Measurements from ENCODE around the gene UBAP2.

UBAP2 gene

DNA sequence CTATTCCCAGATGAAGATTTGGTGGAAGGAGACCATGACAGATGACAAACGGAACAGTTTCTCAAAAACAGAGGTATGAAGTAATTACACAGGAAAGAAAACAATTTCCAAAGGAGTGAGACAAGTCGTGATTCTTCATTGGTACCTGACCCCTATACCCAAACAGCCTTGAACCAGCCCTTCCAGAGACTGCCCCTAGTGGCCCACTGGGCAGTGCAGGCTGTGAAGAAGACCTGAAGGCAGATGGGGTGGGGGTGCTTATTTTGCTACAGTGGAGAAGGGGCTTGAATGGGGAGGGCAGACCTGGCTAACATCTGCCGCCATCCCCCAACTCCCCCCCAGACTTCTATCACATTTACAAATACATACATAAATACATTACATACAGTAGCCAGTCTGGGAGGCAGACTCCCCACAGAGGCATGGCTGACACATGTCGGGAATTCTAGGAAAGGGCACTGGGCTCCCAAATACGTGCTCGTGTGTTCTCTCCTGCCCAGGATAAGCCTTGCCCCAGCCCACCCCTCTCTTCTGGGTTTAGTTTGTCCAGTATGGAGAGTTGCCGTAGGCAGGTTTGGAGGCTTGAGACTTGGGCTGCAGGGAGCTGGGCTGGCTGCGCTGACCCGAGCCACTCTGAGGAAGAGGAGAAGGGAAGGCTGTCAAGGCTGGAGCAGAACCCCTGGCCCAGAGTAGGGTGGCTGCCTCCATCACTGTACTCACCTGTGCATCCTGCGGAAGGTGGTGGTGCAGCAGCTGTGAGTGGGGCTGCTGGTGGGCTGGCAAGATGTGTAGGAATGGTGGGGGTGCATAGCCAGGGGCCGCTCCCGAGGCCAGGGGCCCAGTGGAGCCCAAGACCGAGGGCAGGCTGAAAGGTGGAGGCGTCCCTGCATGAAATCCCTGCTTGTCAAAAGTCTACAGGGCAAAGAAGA is 126.5 kb downstream of the UBAP2 start:
- no peak for DNase-seq (ENCODE audit: low spot score)

DNA sequence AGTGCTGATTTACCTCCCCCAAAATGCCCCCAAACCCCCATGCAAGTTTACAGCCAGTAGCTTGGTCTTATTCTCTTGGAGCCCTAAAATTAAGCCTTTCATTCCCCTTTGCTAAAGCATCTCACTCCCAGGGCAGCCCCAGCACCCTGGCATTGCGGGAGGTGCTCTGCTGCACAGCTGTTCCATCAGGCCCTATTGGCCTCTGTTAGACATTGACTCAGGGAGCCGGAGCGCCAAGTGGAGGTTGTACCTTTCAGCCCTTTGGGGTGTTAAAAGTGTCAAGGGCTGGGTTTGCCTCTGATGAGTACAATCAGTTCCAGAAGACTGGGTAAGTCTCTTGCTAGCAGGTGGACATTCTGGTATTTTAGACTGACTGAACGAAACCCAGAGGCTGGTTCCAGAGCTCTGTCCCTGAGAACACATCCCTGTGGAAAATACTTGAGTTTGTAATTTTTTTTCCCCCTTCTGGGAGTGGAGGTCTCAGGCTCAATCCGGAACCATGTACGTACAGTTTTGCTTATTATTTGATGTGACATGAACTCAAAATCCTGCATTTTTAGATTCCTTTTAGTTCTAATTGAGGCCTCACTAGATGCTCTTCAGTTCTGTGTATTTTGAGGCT is 129.3 kb downstream of the UBAP2 start:
- DNase-seq (ENCODE audit: low spot score) = no peak

DNA sequence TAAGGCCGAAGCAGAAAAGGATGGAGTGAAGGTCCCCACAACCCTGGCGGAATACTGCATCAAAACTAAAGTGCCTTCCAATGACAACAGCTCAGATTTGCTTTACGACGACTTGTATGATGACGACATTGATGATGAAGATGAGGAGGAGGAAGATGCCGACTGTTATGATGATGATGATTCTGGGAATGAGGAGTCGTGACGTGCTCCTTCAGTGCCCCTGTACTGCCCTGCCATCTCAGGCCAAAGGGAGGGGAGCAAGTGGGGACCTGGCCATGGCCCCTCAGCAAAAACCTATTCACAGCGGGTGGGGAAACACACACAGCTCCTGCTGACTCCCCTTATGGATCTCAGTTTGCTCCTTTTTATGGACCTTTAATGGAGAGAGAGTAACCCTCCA is 131.7 kb downstream of the UBAP2 start:
- no peak for DNase-seq (ENCODE audit: low spot score)

DNA sequence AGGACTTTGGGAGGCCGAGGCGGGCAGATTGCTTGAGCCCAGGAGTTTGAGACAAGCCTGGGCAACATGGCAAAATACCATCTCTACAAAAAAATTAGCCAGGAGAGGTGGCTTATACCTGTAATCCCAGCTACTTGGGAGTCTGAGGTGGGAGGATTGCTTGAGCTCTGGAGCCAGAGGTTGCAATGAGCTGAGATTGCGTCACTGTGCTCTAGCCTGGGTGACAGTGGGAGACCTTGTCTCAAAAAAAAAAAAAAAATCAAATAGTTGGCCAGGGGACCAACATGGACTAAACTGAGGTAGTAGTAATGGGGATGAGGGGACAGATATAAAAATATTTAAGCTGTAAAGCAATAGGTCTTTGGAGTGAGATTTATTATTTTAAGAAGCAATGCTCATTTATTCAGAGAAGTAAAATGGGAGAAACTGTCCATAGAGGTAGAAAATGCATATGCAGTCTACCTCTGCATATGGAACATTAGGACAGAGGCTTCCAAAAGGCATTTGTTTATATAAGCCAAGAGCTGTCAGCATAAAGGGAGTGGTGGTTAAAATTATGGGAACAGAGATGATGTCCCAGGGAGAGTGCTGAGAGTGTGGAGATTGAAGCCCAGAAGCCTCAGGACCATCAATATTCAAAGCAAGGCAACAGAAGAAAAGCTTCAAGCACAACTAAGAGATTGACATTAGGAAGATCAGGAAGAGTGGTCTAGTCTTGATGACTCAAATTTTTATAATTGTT is 133.6 kb downstream of the UBAP2 start:
- DNase-seq (ENCODE audit: low spot score) = no peak

DNA sequence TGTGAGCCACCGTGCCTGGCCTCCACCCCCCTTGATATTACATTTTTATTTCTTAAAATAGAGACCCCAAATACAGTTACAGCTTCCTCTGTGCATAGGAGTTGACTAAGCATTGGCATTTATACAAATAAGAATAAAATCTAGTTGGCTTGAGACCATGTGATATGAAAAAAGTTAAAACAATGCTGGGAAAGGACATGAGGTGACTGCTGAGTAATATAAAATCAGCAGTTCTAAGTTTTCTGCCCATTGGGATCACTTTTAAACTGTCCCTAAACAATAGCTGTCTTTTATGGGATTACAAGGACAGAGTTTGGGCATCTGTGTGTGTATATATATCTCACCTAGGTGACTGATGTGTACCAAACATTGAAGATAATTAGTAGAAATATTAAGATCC is 135.1 kb downstream of the UBAP2 start:
- no peak for DNase-seq (ENCODE audit: low spot score)

DNA sequence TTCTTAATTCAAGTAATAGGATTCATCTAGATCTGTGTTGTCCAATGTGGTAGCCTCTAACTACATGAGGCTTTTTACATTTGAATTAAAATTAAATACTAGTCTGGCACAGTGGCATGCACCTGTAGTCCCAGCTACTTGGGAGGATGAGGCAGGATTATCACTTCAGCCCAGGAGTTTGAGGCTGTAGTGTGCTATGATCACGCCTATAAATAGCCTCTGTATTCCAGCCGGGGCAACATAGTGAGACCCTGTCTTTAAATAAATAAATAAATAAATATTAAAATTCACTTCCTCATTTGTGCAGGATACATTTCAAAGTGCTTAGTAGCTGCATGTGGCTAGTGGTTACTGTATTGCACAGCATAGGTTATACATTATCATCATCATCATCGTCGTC is 139.9 kb downstream of the UBAP2 start:
- no peak for DNase-seq (ENCODE audit: low spot score)

DNA sequence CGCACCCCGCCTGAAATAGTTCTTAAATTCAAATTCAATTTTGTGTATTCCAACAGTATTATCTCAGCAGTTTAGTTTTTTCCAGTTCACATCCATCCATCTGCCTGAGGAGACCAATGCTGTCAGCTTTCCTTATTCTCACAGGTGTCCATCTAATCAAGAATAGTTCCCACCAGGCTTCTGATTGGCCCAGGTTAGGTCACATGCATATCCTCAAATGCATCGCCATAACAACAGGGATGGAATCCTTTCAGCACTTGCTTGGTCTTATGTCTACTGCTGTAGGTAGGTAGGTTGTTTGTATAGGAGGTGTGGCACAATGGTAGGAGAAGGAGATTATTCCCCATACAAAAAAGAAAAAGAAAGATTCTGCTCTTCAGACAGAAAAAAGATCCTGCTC is 140.6 kb downstream of the UBAP2 start:
- DNase-seq (ENCODE audit: low spot score) = no peak

DNA sequence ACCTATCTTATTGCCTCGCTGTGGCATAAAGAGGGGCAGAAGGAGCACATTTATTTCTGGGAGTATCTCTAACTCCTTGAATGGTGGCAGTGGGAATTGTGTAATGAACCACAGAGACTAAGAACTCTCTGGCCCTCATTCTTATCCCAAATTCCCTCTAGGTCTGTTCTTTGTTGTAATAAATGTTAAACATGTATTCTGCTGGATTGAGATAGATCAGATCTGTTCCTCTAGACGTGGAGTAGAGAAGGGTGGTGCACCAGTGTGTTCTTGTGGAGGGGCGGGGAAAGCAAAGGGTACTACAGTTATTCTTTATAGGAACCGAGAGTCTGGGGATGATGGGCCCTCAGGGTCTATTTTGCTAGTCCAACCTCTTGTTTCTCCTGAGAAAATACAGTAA is 141.3 kb downstream of the UBAP2 start:
- no peak for DNase-seq (ENCODE audit: low spot score)

DNA sequence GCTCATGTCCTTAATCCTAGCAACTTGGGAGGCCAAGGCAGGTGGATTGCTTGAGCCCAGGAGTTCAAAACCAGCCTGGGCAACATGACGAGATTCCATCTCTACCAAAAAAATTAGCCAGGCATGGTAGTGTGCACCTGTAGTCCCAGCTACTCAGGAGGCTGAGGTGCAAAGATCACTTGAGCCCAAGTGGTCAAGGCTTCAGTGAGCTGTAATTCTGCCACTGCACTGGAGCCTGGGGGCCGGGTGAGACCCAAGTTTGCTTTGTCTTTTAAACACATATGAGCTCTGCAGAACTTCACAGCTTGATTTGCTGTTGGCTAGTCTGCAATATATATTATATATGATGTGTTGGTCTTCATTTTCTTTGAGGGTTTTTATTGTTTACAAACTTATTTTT is 141.9 kb downstream of the UBAP2 start:
- no peak for DNase-seq (ENCODE audit: low spot score)

DNA sequence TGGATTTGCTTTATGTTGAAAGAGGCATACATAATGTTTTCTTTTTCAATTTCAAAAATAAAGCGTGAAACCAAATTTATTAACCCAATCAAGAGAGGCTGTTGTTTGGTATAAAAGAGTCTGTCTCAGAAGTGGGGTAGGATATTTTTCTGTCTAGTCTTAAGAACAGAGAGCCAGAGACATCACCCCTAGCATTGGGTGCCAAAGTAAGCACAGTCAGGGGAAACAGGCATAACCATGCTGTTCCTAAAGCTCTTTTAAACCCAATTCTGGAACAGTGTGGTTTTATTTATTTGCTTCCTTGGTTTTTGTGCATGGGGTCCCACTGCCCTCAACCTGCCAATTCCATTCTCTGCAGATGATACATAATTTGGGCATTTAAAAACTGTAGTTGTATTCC is 143.6 kb downstream of the UBAP2 start:
- DNase-seq (ENCODE audit: low spot score) = no peak

DNA sequence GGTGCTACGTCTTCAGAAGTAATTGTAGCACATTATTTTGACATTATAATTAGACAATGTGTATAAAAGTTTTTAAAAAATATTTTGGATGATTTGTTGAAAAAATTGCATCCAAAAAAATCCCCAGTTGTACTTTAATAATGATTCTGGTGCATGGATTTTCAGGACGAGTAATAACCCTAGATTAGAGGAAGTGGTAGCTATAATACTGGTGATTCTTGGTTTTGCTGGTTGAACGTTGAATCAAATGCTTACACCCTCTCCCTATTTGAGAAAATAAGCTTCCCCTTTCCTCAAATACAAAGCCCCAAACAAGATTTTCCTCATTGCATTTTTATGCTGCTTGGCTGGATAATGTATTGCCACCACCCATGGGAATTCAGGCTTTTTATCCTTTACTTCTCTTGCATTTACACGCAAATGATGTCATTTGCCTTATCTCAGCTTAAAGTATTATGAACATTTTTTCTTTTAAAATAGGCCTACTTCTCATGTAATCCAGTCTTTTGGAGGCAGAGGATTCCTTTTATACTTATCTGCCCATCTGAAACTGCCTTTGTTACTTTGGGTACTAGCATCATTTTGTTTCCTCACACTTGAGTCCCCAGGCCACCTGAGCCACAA is 145.4 kb downstream of the UBAP2 start:
- no peak for DNase-seq (ENCODE audit: low spot score)

DNA sequence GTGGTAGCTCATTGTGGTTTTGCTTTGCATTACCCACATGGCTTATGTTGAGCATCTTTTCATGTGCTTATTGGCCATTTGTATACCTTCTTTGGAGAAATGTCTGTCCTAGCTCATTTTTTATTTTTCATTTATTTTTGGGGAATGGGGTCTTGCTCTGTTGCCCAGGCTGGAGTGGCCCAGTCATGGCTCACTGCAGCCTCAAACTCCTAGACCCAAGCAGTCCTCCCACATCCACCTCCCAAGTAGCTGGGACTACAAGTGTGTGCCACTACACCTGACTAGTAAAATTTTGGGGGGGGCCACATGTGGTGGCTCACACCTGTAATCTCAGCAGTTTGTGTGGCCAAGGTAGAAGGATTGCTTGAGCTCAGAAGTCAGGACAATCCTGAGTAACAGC is 154.4 kb downstream of the UBAP2 start:
- DNase-seq (ENCODE audit: low spot score) = no peak

DNA sequence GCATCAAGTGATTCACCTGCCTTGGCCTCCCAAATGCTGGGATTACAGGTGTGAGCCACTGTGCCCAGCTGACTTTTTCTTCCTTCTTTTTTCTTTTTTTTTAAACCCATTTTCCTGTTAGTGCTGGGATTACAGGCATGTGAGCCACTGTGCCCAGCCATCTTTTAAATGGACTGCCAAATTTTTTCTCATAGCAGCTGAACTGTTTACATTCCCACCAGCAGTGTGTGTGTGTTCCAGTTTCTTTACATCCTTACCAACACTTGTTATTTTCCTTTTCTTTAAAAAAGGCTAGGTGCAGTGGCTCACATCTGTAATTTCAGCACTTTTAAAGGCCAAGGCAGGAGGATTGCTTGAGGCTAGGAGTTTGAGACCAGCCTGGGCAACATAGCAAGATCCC is 154.8 kb downstream of the UBAP2 start:
- DNase-seq (ENCODE audit: low spot score) = no peak

DNA sequence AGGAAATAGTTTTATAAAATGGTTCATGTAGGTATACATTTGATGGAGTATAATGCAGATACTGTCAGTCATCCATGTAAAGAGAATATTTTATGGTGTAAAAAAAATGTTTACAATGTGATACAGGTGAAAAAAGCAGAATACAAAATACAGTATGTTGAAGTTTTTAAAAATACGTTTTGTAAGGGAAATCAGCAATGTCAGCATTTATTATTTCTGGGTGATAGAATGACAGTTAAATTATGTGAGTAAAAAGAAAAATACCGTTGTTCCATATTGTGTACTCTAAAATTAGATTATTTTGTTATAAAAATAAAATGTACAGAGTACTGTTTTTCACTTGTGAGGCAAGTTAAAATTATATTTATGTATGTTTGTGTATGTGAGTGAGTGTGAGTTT is 162.7 kb downstream of the UBAP2 start:
- DNase-seq (ENCODE audit: low spot score) = no peak

DNA sequence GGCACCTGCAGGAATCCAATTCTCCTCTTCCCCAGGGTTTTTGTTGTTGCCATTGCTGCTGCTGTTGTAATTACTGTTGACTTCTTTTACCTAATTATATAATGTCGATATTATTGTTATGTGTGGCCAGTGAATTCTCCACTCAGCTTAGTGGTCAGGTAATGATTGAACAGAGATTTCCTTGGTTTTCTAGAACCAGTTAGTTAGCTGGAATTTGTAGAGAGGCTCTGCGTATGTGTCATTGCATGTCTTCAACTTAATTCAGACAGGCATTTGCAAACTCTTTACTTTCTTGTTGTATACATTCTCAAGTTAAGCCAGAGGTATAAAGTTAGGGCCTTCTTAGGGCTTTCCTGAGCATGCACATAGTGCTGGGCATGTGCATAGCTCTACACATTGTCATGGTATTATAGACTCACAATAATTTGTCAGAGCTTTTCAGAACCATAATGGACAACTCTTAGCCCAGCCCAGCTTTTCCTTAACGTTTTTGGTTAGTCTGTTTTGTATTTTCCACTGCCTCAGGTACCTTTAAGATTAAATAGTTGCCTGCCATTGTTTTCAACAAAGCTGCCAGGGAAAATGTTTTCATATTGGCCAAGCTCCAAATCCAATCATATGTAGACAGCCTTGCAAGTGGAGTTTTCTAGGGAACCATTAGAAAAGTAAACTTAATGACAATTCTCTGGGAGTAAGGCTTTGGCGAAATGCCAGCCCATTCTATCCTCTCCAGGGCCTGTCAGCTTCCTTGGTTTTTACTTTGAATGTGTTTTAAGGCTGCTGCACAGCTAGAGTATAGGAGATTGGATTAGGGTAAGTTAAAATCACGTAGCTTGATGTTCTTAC is 163.6 kb downstream of the UBAP2 start:
- no peak for DNase-seq (ENCODE audit: low spot score)

DNA sequence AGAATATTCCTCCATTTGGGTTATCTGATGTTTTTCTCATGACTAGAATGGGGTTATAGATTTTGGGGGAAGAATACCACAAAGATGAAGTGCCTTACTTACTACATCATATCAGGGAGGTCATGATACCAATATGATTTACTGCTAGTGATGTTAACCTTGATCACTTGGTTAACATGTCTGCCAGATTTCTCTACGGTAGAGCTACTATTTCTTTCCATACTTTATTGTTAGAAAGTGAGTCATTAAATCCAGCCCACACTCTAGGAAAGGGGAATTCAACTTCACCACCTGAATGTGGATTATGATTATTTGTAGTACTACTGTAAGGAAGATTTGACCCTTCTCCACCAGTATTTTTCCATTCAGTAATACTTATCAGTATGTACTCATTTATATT is 167.1 kb downstream of the UBAP2 start:
- no peak for DNase-seq (ENCODE audit: low spot score)

DNA sequence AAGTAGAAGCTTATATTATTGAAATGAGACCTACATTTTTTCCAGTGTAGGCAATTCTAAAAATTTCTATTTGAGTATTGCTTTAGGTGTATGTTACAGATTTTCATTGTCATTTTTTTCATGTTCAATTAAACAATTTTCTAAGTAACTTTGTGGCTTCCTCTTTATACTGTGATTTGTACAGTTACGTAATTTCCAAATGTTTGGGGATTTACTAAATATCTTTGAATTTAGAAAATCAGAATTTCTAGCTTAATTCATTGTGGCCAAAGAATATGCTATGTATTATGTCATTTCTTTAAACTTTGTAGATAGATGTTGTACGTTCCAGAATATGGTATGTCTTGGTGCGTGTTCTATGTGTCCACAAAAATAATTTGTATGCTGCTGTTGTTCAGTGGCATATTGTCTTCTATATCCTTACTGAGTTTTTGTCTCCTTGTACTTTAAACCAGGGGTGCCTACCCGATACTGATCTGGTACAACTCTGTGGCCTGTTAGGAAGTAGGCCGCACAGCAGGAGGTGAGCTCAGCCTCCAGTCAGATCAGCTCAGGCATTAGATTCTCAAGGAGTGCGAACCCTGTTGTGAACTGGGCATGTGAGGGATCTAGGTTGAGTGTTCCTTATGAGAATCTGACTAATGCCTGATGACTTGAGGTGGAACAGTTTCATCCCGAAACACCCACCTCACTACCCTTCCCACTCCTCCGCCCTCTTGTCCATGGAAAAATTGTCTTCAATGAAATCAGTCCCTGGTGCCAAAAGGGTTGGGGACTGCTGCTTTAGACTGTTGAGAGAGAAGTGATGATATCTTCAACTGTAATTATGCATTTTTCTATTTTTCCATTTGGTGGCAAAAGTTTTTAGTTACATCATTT is 168.2 kb downstream of the UBAP2 start:
- no peak for DNase-seq (ENCODE audit: low spot score)

DNA sequence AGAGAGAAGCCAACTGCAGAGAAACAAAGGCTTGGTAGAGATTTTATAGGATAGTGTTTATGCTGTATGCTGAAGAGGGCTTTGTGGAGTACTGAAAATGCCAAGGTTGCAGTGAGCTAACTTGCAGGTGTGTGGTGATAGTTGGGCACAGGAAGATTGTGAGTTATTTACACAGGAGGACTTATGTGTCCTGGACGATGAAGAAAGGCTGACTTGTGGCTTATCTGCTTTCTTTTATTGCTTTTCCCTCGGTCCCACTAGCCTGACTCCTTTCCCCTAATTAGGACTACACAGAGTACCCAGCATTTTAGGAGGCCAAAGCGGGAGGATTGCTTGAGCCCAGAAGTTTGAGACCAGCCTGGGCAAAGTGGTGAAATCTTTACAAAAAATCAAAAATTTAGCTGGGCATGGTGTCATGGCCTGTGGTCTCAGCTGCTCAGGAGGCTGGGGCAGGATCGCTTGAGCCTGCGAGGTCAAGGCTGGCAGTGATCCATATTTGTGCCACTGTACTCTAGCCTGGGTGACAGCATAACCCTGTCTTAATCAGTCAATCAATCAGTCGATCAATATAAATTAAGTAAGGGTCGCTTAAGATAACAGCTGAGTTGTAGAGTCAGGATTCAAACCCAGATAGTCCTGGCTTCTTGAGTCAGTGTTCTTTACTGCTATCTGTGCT is 169.9 kb downstream of the UBAP2 start:
- no peak for DNase-seq (ENCODE audit: low spot score)

DNA sequence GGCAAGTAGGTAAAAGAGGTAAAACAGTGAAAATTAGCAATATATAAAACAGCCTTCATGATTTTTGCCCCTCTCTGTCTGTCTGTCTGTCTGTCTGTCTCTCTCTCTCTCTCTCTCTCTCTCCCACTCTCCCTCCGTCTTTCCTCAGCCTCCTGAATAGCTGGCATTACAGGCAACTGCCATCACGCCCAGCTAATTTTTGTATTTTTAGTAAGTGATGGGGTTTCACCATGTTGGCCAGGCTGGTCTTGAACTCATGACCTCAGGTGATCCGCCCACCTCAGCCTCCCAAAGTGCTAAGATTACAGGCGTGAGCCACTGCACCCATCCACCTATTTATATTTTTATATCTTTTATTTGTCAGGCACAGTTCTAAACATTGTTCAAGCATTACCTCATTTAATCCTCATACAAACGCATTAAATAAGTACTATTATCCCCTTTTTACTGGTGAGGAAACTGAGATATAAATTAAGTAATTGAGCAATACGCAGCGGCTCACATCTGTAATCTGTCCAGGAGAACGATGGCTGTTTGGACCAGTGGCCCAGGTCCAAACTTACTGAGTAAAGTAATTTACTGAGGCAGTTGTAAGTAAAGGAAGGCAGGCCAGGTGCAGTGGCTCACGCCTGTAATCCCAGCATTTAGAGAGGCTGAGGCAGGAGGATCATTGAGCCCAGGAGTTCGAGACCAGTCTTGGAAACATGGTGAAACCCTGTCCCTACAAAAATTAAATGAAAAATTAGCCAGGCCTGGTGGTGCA is 170.8 kb downstream of the UBAP2 start:
- DNase-seq (ENCODE audit: low spot score) = no peak
